Measurements from ENCODE around the gene FAM118A.
"Not testable (repeated sequence)": the region's sequence is repeated elsewhere in the genome, so short reads cannot be mapped to it uniquely, and the experiment has no call there.

The FAM118A gene

DNA sequence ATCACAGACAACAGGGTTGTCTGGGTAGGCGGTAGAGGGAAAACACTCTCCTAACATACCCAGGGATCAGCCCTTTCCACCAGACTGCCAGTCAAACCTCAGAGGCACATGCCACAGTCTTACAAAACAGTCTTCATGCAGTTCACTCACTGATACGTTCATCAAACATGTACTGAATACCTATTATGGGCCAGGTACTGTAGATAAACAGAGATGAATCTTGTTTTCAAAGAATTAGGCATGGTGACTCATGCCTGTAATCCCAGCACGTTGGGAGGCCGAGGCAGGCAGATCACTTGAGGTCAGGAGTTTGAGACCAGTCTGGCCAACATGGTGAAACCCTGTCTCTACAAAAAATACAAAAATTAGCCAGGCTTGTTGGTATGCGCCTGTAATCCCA, 43.0 kb downstream of the FAM118A start:
- not testable (repeated sequence) for H4K12ac ChIP-seq (ENCODE audit: low read depth, low read length); H4K8ac ChIP-seq (ENCODE audit: low read depth, low read length); H3K18ac ChIP-seq (ENCODE audit: low read length); H2BK5ac ChIP-seq (ENCODE audit: low read depth, low read length, poor library complexity); H3K4me1 ChIP-seq (ENCODE audit: control insufficient read depth in 1 of 2, insufficient read depth in 2 of 2, low read length in 2 of 2); H3K9ac ChIP-seq (ENCODE audit: low read length); H3K4ac ChIP-seq (ENCODE audit: low read depth, low read length); H2BK120ac ChIP-seq (ENCODE audit: insufficient read depth, low read length, poor library complexity); H3K4me2 ChIP-seq (ENCODE audit: low read length); H3K27ac ChIP-seq (ENCODE audit: low read depth, low read length); H4K91ac ChIP-seq (ENCODE audit: low read depth, low read length); H3K36me3 ChIP-seq (ENCODE audit: control insufficient read depth in 1 of 2, insufficient read depth in 2 of 2, low read length in 2 of 2); H2AK5ac ChIP-seq (ENCODE audit: low read length); H3K27me3 ChIP-seq (ENCODE audit: insufficient read depth, low read length); H3K79me2 ChIP-seq (ENCODE audit: control insufficient read depth, insufficient read depth, low read length, poor library complexity); H3K23ac ChIP-seq (ENCODE audit: low read length); H3K9me3 ChIP-seq (ENCODE audit: insufficient read depth, low read depth, low read length); H2AFZ ChIP-seq (ENCODE audit: insufficient read depth, low read length, poor library complexity); H3K79me1 ChIP-seq (ENCODE audit: low read length); H3K14ac ChIP-seq (ENCODE audit: low read length); H3K4me3 ChIP-seq (ENCODE audit: low read depth, low read length); H2BK12ac ChIP-seq (ENCODE audit: low read length)
- WGBS (ENCODE audit: extremely low coverage, insufficient coverage, insufficient read length), result no CpG with 5 or more reads among the region's 5 CpGs
- DNase-seq, result peak; percentile 89 to 95

GRCh38 chr22:45353786-45354185, 44.1 kb downstream of the FAM118A start:
- Histone ChIP-seq H3K27me3 (ENCODE audit: insufficient read depth, low read length) (no peaks in the 10 kb centered on the region), H3K36me3 (ENCODE audit: control insufficient read depth in 1 of 2, insufficient read depth in 2 of 2, low read length in 2 of 2) (no peaks in the 10 kb centered on the region), H4K91ac (ENCODE audit: low read depth, low read length) (no peak overlapping the region), H4K8ac (ENCODE audit: low read depth, low read length) (no peak overlapping the region), H2AK5ac (ENCODE audit: low read length) (no peak overlapping the region), H2AFZ (ENCODE audit: insufficient read depth, low read length, poor library complexity) (no peak overlapping the region), H3K27ac (ENCODE audit: low read depth, low read length) (no peak overlapping the region), H3K9me3 (ENCODE audit: insufficient read depth, low read depth, low read length) (no peaks in the 10 kb centered on the region), H4K12ac (ENCODE audit: low read depth, low read length) (no peak overlapping the region), H2BK120ac (ENCODE audit: insufficient read depth, low read length, poor library complexity) (no peak overlapping the region), H3K4me3 (ENCODE audit: low read depth, low read length) (no peak overlapping the region), H2BK5ac (ENCODE audit: low read depth, low read length, poor library complexity) (no peak overlapping the region), H3K4me2 (ENCODE audit: low read length) (no peak overlapping the region), H3K9ac (ENCODE audit: low read length) (no peak overlapping the region), H3K79me2 (ENCODE audit: control insufficient read depth, insufficient read depth, low read length, poor library complexity) (no peaks in the 10 kb centered on the region), H2BK12ac (ENCODE audit: low read length) (no peak overlapping the region), H3K18ac (ENCODE audit: low read length) (no peak overlapping the region), H3K23ac (ENCODE audit: low read length) (no peak overlapping the region), H3K4me1 (ENCODE audit: control insufficient read depth in 1 of 2, insufficient read depth in 2 of 2, low read length in 2 of 2) (peaks cover 0 to 7% of the 10 kb centered on the region in 2 experiments), H3K14ac (ENCODE audit: low read length) (no peak overlapping the region), H3K4ac (ENCODE audit: low read depth, low read length) (no peak overlapping the region), H3K79me1 (ENCODE audit: low read length) (peaks cover 2% of the 10 kb centered on the region)
- no CpG with 5 or more reads among the region's 5 CpGs for WGBS (ENCODE audit: extremely low coverage, insufficient coverage, insufficient read length)
- peak in 1 of 2 donors; percentile 40 for DNase-seq

- no peak overlapping the region for H4K91ac ChIP-seq (ENCODE audit: low read depth, low read length)
- no peak for DNase-seq
- no peak overlapping the region for H2AFZ ChIP-seq (ENCODE audit: insufficient read depth, low read length, poor library complexity)
- H3K9ac ChIP-seq (ENCODE audit: low read length), result no peak overlapping the region
- no peak overlapping the region for H3K18ac ChIP-seq (ENCODE audit: low read length)
- no peak overlapping the region for H3K4me2 ChIP-seq (ENCODE audit: low read length)
- H3K4me1 ChIP-seq (ENCODE audit: control insufficient read depth in 1 of 2, insufficient read depth in 2 of 2, low read length in 2 of 2), result peaks cover 0 to 2% of the 10 kb centered on the region in 2 experiments
- no peak overlapping the region for H4K8ac ChIP-seq (ENCODE audit: low read depth, low read length)
- no peak overlapping the region for H3K4ac ChIP-seq (ENCODE audit: low read depth, low read length)
- H3K23ac ChIP-seq (ENCODE audit: low read length), result no peak overlapping the region
- H3K14ac ChIP-seq (ENCODE audit: low read length), result no peak overlapping the region
- H3K79me2 ChIP-seq (ENCODE audit: control insufficient read depth, insufficient read depth, low read length, poor library complexity), result no peaks in the 10 kb centered on the region
- no peak overlapping the region for H2BK12ac ChIP-seq (ENCODE audit: low read length)
- H4K12ac ChIP-seq (ENCODE audit: low read depth, low read length), result no peak overlapping the region
- no peak overlapping the region for H2BK120ac ChIP-seq (ENCODE audit: insufficient read depth, low read length, poor library complexity)
- H3K27me3 ChIP-seq (ENCODE audit: insufficient read depth, low read length), result no peaks in the 10 kb centered on the region
- no peaks in the 10 kb centered on the region for H3K79me1 ChIP-seq (ENCODE audit: low read length)
- H3K27ac ChIP-seq (ENCODE audit: low read depth, low read length), result no peak overlapping the region
- H2AK5ac ChIP-seq (ENCODE audit: low read length), result no peak overlapping the region
- H2BK5ac ChIP-seq (ENCODE audit: low read depth, low read length, poor library complexity), result no peak overlapping the region
- no peaks in the 10 kb centered on the region for H3K9me3 ChIP-seq (ENCODE audit: insufficient read depth, low read depth, low read length)
- no peak overlapping the region for H3K4me3 ChIP-seq (ENCODE audit: low read depth, low read length)
- no CpG with 5 or more reads among the region's 1 CpG for WGBS (ENCODE audit: extremely low coverage, insufficient coverage, insufficient read length)
- H3K36me3 ChIP-seq (ENCODE audit: control insufficient read depth in 1 of 2, insufficient read depth in 2 of 2, low read length in 2 of 2), result no peaks in the 10 kb centered on the region
Measured at GRCh38 chr22:45357490-45357889, 47.8 kb downstream of the FAM118A start.

DNA sequence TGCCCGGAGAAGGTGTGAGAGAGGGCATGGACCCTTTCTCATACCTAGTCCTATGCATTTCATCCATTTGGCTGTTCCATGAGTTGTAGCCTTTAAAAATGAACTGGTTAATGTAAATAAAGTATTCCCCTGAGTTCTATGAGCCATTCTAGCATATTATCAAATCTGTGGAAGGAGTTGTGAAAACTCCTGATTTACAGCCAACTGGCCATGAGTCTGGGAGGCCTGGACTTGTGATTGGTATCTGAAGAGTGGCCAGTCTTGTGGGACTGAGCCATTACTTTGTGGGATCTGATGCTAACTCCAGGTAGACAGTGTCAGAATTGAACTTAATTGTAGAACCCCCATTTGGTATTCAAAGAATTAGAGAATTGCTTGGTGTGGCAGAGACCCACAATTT, 48.4 kb downstream of the FAM118A start:
- H4K12ac ChIP-seq (ENCODE audit: low read depth, low read length), result no peak overlapping the region
- no peak overlapping the region for H3K18ac ChIP-seq (ENCODE audit: low read length)
- H3K9me3 ChIP-seq (ENCODE audit: insufficient read depth, low read depth, low read length), result no peaks in the 10 kb centered on the region
- no peak overlapping the region for H3K4me3 ChIP-seq (ENCODE audit: low read depth, low read length)
- DNase-seq, result no peak
- no peak overlapping the region for H2BK5ac ChIP-seq (ENCODE audit: low read depth, low read length, poor library complexity)
- no peak overlapping the region for H2AK5ac ChIP-seq (ENCODE audit: low read length)
- H2AFZ ChIP-seq (ENCODE audit: insufficient read depth, low read length, poor library complexity), result no peak overlapping the region
- H3K4ac ChIP-seq (ENCODE audit: low read depth, low read length), result no peak overlapping the region
- H4K91ac ChIP-seq (ENCODE audit: low read depth, low read length), result no peak overlapping the region
- H3K27me3 ChIP-seq (ENCODE audit: insufficient read depth, low read length), result no peaks in the 10 kb centered on the region
- no peaks in the 10 kb centered on the region for H3K36me3 ChIP-seq (ENCODE audit: control insufficient read depth in 1 of 2, insufficient read depth in 2 of 2, low read length in 2 of 2)
- H2BK12ac ChIP-seq (ENCODE audit: low read length), result no peak overlapping the region
- H3K14ac ChIP-seq (ENCODE audit: low read length), result no peak overlapping the region
- H2BK120ac ChIP-seq (ENCODE audit: insufficient read depth, low read length, poor library complexity), result no peak overlapping the region
- H3K23ac ChIP-seq (ENCODE audit: low read length), result no peak overlapping the region
- H3K27ac ChIP-seq (ENCODE audit: low read depth, low read length), result no peak overlapping the region
- no peaks in the 10 kb centered on the region for H3K79me2 ChIP-seq (ENCODE audit: control insufficient read depth, insufficient read depth, low read length, poor library complexity)
- H3K4me2 ChIP-seq (ENCODE audit: low read length), result no peak overlapping the region
- no CpG with 5 or more reads among the region's 1 CpG for WGBS (ENCODE audit: extremely low coverage, insufficient coverage, insufficient read length)
- no peak overlapping the region for H4K8ac ChIP-seq (ENCODE audit: low read depth, low read length)
- H3K4me1 ChIP-seq (ENCODE audit: control insufficient read depth in 1 of 2, insufficient read depth in 2 of 2, low read length in 2 of 2), result no peaks in the 10 kb centered on the region
- H3K9ac ChIP-seq (ENCODE audit: low read length), result no peak overlapping the region
- no peaks in the 10 kb centered on the region for H3K79me1 ChIP-seq (ENCODE audit: low read length)
